Esophagus muscularis mucosa (tissue), 4 donors: ENCODE data around the gene KMT5B. TPM values are rescaled to one million over a fixed set of nuclear protein-coding genes. Genes with fewer than 3 reads are reported as not detected.
A peak's percentile ranks its signal among the peaks of the same experiment; 100 is the strongest.

Experiments used
- DNase-seq: peaks from one replicate; pipeline ENCODE4 v3.0.0-alpha.2; 2017; ENCODE audit errors: extremely low spot score
- H3K27ac ChIP-seq, 4 donors: fragments of 200-600 bp; sonication (generic); replicated peaks in 1 of 4; 1 replicate in 3 of 4; 2 replicates in 1 of 4; pipeline ENCODE4 v1.5.1; 2016 to 2019; ENCODE audit warnings: mild to moderate bottlenecking in 1 of 4
- H3K27me3 ChIP-seq, 4 donors: fragments of 200-600 bp; sonication (generic); one replicate each; pipeline versions ENCODE4 v1.5.1 to v1.6.0; 2016 to 2019
- H3K36me3 ChIP-seq, 4 donors: fragments of 200-600 bp; sonication (generic); one replicate each; pipeline ENCODE4 v1.5.1; 2016 to 2019
- H3K4me1 ChIP-seq, 4 donors: fragments of 200-600 bp; sonication (generic); one replicate each; pipeline ENCODE4 v1.5.1; 2016 to 2019
- H3K4me3 ChIP-seq, 4 donors: fragments of 200-600 bp; sonication (generic); 1 replicate in 2 of 4; 2 replicates in 2 of 4; pipeline ENCODE4 v1.5.1; 2016 to 2019; ENCODE audit warnings: mild to moderate bottlenecking in 4 of 4, moderate library complexity in 1 of 4
- H3K9me3 ChIP-seq, 4 donors: fragments of 200-600 bp; sonication (generic); 1 replicate in 3 of 4; 2 replicates in 1 of 4; pipeline ENCODE4 v1.5.1; 2016 to 2019
- EP300 ChIP-seq: sonication (generic); formaldehyde crosslinking; IDR thresholded peaks from one replicate; pipeline ENCODE4 v1.6.1; 2017; ENCODE audit warnings: antibody characterized with exemption
- POLR2A ChIP-seq: fragments of 450-650 bp; IDR thresholded peaks from one replicate; pipeline ENCODE4 v1.6.1; 2017; ENCODE audit warnings: antibody characterized with exemption, moderate library complexity, mild to moderate bottlenecking, low read depth
- POLR2AphosphoS5 ChIP-seq, 2 donors: sonication (generic); formaldehyde crosslinking; IDR thresholded peaks; one replicate each; pipeline ENCODE4 v1.6.1; 2017; ENCODE audit warnings: antibody characterized with exemption in 2 of 2
- WGBS: methylation state at CpG from one replicate; pipeline ENCODE4 v1.1.5; 2018; 5-methylcytosine and 5-hydroxymethylcytosine counted together
- intact Hi-C: fragments of 100-400 bp; cut with DNase I; formaldehyde crosslinking; loops from one replicate; pipeline ENCODE4 v1.15.1; 2023
- total RNA-seq, 4 donors: library from RNA; depleted of rRNA; stranded (reverse); fragments of >200 nt; gene quantifications; one replicate each; pipeline versions ENCODE4 v1.1.0 to v1.2.1, GENCODE V29; 2016
- TF ChIP-seq, protein P1 (sequence below), 3 experiments: fragments of 200-600 bp in 2 of 3; fragments of 450-650 bp in 1 of 3; sonication (generic) in 2 of 3; IDR thresholded peaks; one replicate each; pipeline ENCODE4 v1.5.1; 2017 to 2019; ENCODE audit warnings: antibody characterized with exemption in 3 of 3, mild to moderate bottlenecking in 2 of 3, moderate library complexity in 1 of 3

KMT5B gene
- total RNA-seq, 4 donors from 2014 or later = 28.7 to 49.4 (median 43.3) TPM

DNA sequence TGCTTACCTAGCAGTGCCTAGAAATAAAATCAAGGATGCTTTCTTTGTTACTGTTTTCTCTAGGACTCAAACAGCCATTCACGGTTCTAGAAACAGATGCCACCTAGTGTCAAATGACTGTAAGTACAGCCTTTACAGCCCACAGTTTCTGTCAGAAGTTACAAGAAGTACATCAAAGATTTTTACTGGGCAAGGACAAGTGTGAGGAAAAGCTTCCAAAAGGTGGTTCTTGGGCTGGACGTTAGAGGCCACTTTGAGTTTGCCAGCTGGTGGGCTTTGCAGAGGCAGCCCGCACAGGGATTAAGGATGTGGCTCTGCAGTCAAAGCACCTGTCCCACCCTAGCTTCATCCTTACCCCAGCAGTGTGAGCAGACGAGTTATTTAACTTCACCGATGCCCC lies 6.9 kb downstream of the KMT5B start:
- whole genome bisulfite sequencing = 32% methylated on average over 5 of the region's 5 CpGs
- Histone ChIP-seq H3K27me3 (no peaks in the 10 kb centered on the region), H3K4me3 (no peak overlapping the region), H3K27ac (peak overlapping the region in 3 of 4 donors; percentile 23 to 57 (median 51)), H3K9me3 (no peaks in the 10 kb centered on the region), H3K36me3 (no peaks in the 10 kb centered on the region), H3K4me1 (peaks cover 55 to 95% (median 87%) of the 10 kb centered on the region in 4 donors)
- TF ChIP-seq POLR2A = no peak
- TF ChIP-seq, protein P1, sequence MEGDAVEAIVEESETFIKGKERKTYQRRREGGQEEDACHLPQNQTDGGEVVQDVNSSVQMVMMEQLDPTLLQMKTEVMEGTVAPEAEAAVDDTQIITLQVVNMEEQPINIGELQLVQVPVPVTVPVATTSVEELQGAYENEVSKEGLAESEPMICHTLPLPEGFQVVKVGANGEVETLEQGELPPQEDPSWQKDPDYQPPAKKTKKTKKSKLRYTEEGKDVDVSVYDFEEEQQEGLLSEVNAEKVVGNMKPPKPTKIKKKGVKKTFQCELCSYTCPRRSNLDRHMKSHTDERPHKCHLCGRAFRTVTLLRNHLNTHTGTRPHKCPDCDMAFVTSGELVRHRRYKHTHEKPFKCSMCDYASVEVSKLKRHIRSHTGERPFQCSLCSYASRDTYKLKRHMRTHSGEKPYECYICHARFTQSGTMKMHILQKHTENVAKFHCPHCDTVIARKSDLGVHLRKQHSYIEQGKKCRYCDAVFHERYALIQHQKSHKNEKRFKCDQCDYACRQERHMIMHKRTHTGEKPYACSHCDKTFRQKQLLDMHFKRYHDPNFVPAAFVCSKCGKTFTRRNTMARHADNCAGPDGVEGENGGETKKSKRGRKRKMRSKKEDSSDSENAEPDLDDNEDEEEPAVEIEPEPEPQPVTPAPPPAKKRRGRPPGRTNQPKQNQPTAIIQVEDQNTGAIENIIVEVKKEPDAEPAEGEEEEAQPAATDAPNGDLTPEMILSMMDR (IDR thresholded peaks at IDR 0.05) = peak; percentile 81 to 87 (median 82)
- DNase-seq = no peak
- intact Hi-C loops = loop anchor here (5.0 kb wide), 1 partner anchor 79 kb away; no protein-coding TSS in a partner anchor

DNA sequence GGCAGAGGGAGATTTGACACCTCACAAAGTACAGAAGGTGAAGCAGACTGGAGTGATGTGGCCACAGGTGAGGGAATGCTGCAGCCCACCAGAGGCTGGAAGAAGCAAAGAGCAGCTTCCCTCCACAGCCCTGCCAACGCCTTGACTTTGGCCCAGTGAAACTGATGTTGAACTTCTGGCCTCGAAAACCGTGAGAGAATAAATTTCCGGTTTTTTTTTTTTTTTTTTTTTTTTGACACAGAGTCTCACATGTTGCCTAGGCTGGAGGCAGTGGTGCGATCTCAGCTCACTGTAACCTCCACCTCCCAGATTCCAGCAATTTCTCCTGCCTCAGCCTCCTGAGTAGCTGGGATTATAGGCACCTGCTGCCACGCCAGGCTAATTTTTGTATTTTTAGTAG lies 8.7 kb downstream of the KMT5B start:
- TF ChIP-seq POLR2AphosphoS5 (IDR thresholded peaks at IDR 0.05) (no peak), EP300 (no peak), POLR2A (no peak)
- TF ChIP-seq, protein P1 (IDR thresholded peaks at IDR 0.05) = no peak
- intact Hi-C loops = no loop called here
- no peak for DNase-seq
- no peaks in the 10 kb centered on the region for H3K27me3 ChIP-seq
- no peak overlapping the region for H3K27ac ChIP-seq
- H3K4me1 ChIP-seq = peaks cover 56 to 95% (median 88%) of the 10 kb centered on the region in 4 donors
- H3K36me3 ChIP-seq = no peaks in the 10 kb centered on the region
- WGBS = 60% methylated on average over 6 of the region's 6 CpGs
- H3K9me3 ChIP-seq = no peaks in the 10 kb centered on the region
- no peak overlapping the region for H3K4me3 ChIP-seq

DNA sequence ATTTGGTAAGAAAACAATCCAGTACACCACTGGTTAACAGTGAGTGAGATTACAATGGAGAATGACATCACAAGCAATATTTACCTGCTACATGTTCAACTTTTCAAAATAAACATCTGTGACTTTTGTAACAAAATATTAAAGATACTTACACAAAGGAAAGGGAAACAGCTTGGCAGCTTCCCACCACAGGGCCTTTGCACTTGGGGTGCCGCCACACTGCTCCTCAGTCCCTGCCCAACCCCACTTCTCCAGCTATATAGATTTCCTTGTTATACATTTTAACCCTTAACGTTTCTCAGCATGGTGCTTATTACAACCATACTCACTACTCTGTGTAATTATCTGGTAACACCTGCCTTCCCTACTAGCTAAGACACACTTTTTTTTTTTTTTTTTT lies 10.9 kb downstream of the KMT5B start:
- intact Hi-C loops = no loop called here
- H3K4me3 ChIP-seq = no peak overlapping the region
- no peaks in the 10 kb centered on the region for H3K27me3 ChIP-seq
- TF ChIP-seq, protein P1 (IDR thresholded peaks at IDR 0.05) = no peak
- TF ChIP-seq EP300 = no peak
- no peak for TF ChIP-seq POLR2A
- TF ChIP-seq POLR2AphosphoS5 (IDR thresholded peaks at IDR 0.05) = no peak
- no peak for DNase-seq
- H3K4me1 ChIP-seq = peaks cover 45 to 97% (median 82%) of the 10 kb centered on the region in 4 donors
- WGBS = 70% methylated on average over 2 of the region's 2 CpGs
- no peaks in the 10 kb centered on the region for H3K36me3 ChIP-seq
- no peak overlapping the region for H3K27ac ChIP-seq
- H3K9me3 ChIP-seq = no peaks in the 10 kb centered on the region

DNA sequence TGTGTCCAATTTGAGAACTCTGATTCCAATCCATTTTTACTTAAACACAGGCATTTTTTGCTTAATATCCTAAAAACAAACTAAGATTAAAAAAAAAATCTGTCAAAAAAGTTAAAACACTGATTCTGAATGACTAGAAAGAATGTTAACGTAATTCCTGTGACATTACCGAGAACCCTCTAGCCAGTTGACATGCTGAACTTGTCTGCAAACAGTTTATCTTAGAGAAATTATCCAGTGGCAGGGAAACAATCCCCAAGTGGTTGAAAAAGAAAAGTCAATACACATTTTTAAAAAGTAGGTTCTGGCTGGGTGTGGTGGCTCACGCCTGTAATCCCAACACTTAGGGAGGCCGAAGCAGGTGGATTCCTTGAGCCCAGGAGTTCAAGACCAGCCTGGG lies 11.6 kb downstream of the KMT5B start:
- H3K36me3 ChIP-seq = no peaks in the 10 kb centered on the region
- intact Hi-C loops = no loop called here
- H3K27ac ChIP-seq = peak overlapping the region in 1 of 4 donors; percentile 10
- H3K4me1 ChIP-seq = peaks cover 47 to 94% (median 75%) of the 10 kb centered on the region in 4 donors
- H3K27me3 ChIP-seq = no peaks in the 10 kb centered on the region
- no peak overlapping the region for H3K4me3 ChIP-seq
- no peaks in the 10 kb centered on the region for H3K9me3 ChIP-seq
- 51% methylated on average over 4 of the region's 4 CpGs for WGBS
- TF ChIP-seq EP300 (no peak), POLR2A (no peak), POLR2AphosphoS5 (IDR thresholded peaks at IDR 0.05) (no peak)
- TF ChIP-seq, protein P1 (IDR thresholded peaks at IDR 0.05) = no peak
- DNase-seq = no peak

DNA sequence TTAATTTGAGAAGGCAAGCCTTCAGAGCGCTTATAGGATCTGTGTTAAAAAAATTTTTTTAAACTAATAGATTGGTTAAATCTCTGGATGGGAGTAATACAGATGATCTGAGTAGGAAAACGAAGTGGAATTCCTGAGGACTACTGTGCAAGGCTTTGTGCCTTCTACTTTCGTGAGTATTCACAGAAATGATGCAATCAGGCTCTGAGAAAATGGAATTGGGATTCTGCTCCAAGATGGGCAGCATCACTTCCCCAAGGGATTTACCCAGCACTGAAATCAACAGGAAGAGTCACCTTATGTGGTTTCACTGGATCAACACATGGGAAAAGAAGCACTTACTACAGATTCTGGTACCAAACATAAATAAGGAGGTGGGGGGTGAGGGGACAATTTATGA lies 12.5 kb downstream of the KMT5B start:
- TF ChIP-seq POLR2A = no peak
- TF ChIP-seq POLR2AphosphoS5 (IDR thresholded peaks at IDR 0.05) = no peak
- TF ChIP-seq, protein P1 (IDR thresholded peaks at IDR 0.05) = no peak
- no peak for TF ChIP-seq EP300
- Histone ChIP-seq H3K4me1 (peaks cover 42 to 86% (median 67%) of the 10 kb centered on the region in 4 donors), H3K27ac (peak overlapping the region in 3 of 4 donors; percentile 1 to 11 (median 10)), H3K27me3 (no peaks in the 10 kb centered on the region), H3K36me3 (no peaks in the 10 kb centered on the region), H3K4me3 (no peak overlapping the region), H3K9me3 (no peaks in the 10 kb centered on the region)
- intact Hi-C loops = no loop called here
- DNase-seq = no peak
- WGBS = 54% methylated on average over 3 of the region's 3 CpGs
